ENCODE results near the gene PCDH1.

The PCDH1 gene

DNA sequence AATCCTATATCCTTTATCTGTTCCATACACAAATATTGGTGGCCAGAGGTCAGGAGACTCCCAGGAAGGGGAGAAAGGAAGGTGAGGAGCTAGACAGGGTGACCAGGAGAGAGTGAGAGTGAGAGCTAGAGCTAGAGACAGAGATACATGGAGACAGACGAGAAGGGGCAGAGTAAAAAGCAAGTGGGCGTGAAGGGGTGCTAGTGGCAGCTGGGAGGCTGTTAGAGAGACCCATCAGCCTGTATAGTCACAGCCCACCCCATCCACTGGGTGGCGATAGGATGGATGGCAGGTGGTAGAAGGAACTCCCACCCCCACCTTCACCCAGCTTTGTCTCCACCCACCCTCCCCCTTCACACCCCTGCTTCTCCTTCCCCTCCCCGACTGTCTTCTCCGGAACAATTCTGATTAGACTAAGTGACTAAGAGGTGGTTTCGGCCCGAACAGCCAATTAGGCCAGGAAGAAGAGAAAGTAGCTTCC lies 32.8 kb downstream of the PCDH1 start:
- Histone ChIP-seq H3K4me1 (peaks cover 55% of the 10 kb centered on the region), H3K4me3 (ENCODE audit: low read depth, low read length) (peak overlapping the region; percentile 47), H3K27me3 (no peaks in the 10 kb centered on the region), H3K9me3 (no peaks in the 10 kb centered on the region), H3K36me3 (no peaks in the 10 kb centered on the region)
- DNase-seq: peak; percentile 68
- TF ChIP-seq, protein P1, sequence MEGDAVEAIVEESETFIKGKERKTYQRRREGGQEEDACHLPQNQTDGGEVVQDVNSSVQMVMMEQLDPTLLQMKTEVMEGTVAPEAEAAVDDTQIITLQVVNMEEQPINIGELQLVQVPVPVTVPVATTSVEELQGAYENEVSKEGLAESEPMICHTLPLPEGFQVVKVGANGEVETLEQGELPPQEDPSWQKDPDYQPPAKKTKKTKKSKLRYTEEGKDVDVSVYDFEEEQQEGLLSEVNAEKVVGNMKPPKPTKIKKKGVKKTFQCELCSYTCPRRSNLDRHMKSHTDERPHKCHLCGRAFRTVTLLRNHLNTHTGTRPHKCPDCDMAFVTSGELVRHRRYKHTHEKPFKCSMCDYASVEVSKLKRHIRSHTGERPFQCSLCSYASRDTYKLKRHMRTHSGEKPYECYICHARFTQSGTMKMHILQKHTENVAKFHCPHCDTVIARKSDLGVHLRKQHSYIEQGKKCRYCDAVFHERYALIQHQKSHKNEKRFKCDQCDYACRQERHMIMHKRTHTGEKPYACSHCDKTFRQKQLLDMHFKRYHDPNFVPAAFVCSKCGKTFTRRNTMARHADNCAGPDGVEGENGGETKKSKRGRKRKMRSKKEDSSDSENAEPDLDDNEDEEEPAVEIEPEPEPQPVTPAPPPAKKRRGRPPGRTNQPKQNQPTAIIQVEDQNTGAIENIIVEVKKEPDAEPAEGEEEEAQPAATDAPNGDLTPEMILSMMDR (IDR thresholded peaks at IDR 0.05; ENCODE audit: low read depth, low read length): peak; percentile 48

DNA sequence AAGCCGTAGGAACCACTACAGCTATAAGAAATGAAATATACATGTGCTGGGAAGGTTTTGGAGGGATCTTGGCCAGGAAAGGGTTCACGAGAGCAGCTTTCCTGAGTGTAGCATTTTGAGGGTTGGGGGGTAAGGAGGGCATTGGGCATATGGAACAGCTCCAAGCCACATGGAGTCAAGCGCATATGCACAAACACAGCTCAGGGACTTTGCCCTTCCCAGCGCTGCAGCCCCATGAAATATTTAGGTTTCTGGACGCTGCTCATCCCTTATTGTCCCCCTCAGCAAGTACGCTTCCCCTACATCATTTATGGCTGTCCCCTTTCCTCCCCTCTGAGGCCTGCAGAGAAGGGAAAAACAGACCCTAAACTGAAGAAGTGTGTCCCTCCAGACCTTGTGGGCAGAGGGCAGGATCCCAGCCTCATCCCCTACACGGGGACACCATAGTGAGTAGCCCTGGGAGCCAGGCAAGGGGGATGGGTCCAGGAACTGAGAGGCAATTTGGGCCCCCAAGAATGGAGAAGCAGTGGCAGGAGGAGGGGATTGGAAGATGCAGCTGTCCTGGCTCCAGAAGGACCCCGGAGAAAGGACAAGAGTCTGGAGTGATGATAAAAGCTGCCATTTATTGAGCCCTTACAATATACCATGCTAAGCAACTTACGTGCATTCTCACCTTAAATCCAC lies 33.7 kb downstream of the PCDH1 start:
- TF ChIP-seq, protein P1 (IDR thresholded peaks at IDR 0.05; ENCODE audit: low read depth, low read length): no peak
- Histone ChIP-seq H3K36me3 (no peaks in the 10 kb centered on the region), H3K27me3 (no peaks in the 10 kb centered on the region), H3K9me3 (no peaks in the 10 kb centered on the region), H3K4me3 (ENCODE audit: low read depth, low read length) (no peak overlapping the region), H3K4me1 (peaks cover 55% of the 10 kb centered on the region)
- no peak for DNase-seq

DNA sequence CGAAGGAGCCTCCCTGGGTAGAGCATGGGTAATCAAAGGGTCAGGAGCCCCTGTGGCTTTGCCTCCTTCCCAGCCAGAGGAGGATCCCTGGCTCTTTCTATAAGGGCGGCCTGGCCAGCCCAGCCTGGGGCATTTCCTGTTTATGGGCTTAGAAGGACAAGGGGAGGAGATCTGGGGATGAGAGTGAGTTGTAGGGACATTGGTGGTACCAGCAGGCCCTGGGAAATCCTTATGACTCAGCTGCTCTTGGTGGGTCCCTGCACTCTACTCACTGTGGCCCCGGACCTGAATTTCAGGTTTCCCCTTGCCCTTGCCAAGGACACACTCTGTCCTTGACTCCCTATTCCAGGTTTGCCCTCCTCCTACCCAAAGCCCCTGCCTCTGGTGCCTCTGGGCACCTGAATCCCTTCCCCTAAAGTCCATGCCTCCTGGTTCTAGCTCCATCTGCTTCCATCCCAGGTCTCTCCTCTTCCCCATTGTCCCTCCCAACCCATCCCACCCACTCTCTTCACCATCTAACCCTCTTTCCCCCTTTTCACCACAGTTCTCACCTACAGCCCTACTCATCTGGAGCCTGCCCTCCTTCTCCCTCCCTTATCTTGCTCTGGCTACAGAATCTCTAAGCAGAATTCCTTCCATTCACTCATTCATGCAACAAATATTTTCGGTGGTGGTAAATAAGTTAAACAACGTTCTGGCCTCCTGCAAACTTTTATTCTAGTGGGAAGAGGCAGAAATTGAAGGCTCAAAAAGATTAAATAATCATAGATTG lies 34.9 kb downstream of the PCDH1 start:
- Histone ChIP-seq H3K36me3 (no peaks in the 10 kb centered on the region), H3K27me3 (no peaks in the 10 kb centered on the region), H3K4me1 (peaks cover 56% of the 10 kb centered on the region), H3K9me3 (no peaks in the 10 kb centered on the region), H3K4me3 (ENCODE audit: low read depth, low read length) (no peak overlapping the region)
- peak; percentile 56 for DNase-seq
- TF ChIP-seq, protein P1 (IDR thresholded peaks at IDR 0.05; ENCODE audit: low read depth, low read length): no peak

DNA sequence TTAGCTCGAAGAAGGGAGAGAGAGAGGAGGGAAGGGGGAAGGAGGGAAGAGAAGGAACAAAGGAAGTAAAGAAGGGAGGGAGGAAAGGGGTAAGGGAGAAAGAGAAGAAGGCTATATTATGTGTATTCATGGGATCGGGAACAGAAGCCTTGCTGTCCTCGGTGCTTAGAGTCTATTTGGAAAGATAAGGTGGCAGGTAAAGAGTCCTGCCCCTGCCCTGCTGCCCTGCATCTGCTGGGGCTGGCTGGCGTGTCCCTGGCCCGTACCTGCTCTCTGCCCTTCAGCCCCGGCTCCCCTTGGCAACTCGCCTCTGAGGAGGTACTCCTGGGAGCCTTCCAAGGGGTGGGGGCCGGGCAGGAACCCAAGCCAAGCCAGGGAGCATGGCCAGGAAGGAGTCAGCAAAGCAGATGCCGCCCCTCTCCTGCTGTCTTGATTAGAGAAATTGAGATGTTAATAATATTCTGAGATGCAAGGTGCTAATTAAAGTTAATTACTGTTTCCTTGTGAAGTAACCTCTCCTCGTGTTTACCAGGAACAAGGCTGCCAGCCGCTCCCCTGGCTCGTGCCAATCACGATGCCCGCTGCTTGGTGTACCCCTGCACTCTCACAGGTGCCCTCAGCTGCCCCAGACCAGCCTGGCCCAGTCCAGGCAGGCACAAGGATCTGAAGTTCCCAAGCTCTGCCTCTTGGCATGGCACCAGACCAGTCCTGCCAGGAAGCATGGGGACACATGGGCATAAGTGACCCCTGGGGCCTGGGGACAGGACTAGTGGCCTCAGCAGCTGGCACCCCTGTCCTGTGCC lies 36.6 kb downstream of the PCDH1 start:
- Histone ChIP-seq H3K4me1 (peaks cover 69% of the 10 kb centered on the region), H3K36me3 (no peaks in the 10 kb centered on the region), H3K4me3 (ENCODE audit: low read depth, low read length) (no peak overlapping the region), H3K27me3 (no peaks in the 10 kb centered on the region), H3K9me3 (no peaks in the 10 kb centered on the region)
- TF ChIP-seq, protein P1 (IDR thresholded peaks at IDR 0.05; ENCODE audit: low read depth, low read length): no peak
- DNase-seq: peak; percentile 38

DNA sequence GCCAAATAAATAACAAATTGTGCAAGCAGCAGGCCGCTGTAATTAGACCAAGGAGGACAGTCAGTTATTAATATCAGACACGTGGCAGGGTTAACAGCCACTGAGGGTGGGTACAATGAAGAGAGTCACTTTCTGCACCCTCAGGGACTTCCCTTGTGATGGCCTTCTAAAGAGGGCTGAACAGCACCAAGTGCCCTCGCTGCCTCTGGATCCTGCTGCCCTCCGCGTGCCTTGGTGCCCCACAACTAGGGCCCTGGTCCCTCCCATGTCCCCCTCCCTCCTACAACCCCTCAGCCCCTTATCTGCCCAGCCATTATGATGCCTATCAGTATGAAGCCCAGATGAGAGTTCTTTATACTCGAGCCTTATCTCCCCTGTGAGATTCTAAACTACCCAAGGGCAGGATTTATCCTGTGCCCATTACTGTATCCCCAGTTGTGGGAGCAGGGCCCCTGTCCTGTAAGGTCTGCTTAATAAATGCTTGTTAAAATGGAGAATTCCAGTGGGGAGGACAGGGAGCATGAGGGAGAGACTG lies 37.3 kb downstream of the PCDH1 start:
- Histone ChIP-seq H3K9me3 (no peaks in the 10 kb centered on the region), H3K27me3 (no peaks in the 10 kb centered on the region), H3K4me1 (peaks cover 72% of the 10 kb centered on the region), H3K4me3 (ENCODE audit: low read depth, low read length) (no peak overlapping the region), H3K36me3 (no peaks in the 10 kb centered on the region)
- TF ChIP-seq, protein P1 (IDR thresholded peaks at IDR 0.05; ENCODE audit: low read depth, low read length): no peak
- no peak for DNase-seq
